Adrenal gland (tissue), 12 donors: ENCODE results near the gene GPR158. TPM values are rescaled to one million over a fixed set of nuclear protein-coding genes. Genes with fewer than 3 reads are reported as not detected.

Experiments used
- DNase-seq, 7 donors: peaks; one replicate each; pipeline ENCODE4 v3.0.0-alpha.2; 2019 to 2020
- H3K27ac ChIP-seq, 5 donors: fragments of 200-600 bp; sonication (generic) in 4 of 5; 1 replicate in 3 of 5; 2 replicates in 2 of 5; pipeline versions ENCODE4 v1.5.1 to v1.8.0; 2016 to 2020; ENCODE audit warnings: mild to moderate bottlenecking in 1 of 5
- H3K27me3 ChIP-seq: fragments of 200-600 bp; 2 replicates; pipeline ENCODE4 v1.8.0; 2021
- H3K36me3 ChIP-seq, 2 donors: fragments of 200-600 bp; replicated peaks in 1 of 2; 1 replicate in 1 of 2; 2 replicates in 1 of 2; pipeline versions ENCODE4 v1.5.1 to v1.8.0; 2018 to 2022
- H3K4me1 ChIP-seq, 2 donors: fragments of 200-600 bp; replicated peaks in 1 of 2; 1 replicate in 1 of 2; 2 replicates in 1 of 2; pipeline versions ENCODE4 v1.5.1 to v1.8.0; 2018 to 2021
- H3K4me3 ChIP-seq, 4 donors: fragments of 200-600 bp; sonication (generic) in 3 of 4; one replicate each; pipeline ENCODE4 v1.5.1; 2016 to 2018
- H3K9me3 ChIP-seq, 3 donors: fragments of 200-600 bp; sonication (generic) in 1 of 3; replicated peaks in 1 of 3; 1 replicate in 2 of 3; 2 replicates in 1 of 3; pipeline versions ENCODE4 v1.5.1 to v1.8.0; 2016 to 2021
- POLR2A ChIP-seq, 2 donors: fragments of 450-650 bp; IDR thresholded peaks; one replicate each; pipeline ENCODE4 v1.6.1; 2017; ENCODE audit warnings: antibody characterized with exemption in 2 of 2, mild to moderate bottlenecking in 2 of 2, moderate library complexity in 1 of 2
- WGBS, 4 donors: extraction: QIAGEN DNeasy Blood & Tissue Kit in 2 of 4; methylation state at CpG; one replicate each; pipeline versions ENCODE4 v1.1.5 to v1.1.7; 2013 to 2017; 5-methylcytosine and 5-hydroxymethylcytosine counted together
- intact Hi-C, 2 donors: fragments of 100-400 bp; cut with DNase I; formaldehyde crosslinking; loops; one replicate each; pipeline versions ENCODE4 v1.14.1 to v1.15.0; 2022 to 2023
- polyA plus RNA-seq, 3 donors: library from polyadenylated mRNA; stranded (reverse); fragments of 200-250 nt in 2 of 3; fragments of 350-450 nt in 1 of 3; fragmentation: Illumina TruSeq in 1 of 3; extraction: RNeasy Lipid Tissue Mini Kit (QIAGEN cat#74804) in 1 of 3; gene quantifications; one replicate each; pipeline ENCODE4 v1.2.3, GENCODE V29; 2013 to 2014
- small RNA-seq, 2 donors: library from RNA; depleted of rRNA; stranded (forward); fragments of <200 nt; gene quantifications; one replicate each; pipeline ENCODE3, GENCODE V24; 2016
- total RNA-seq, 9 donors: library from RNA; depleted of rRNA in 4 of 9; stranded (reverse); fragments of >200 nt in 4 of 9; fragments of 120-200 nt in 1 of 9; fragmentation: NEBNext Ultra II Directional in 1 of 9; extraction: Animal tissue kit (Norgen Biotek cat#: 25700) in 1 of 9; gene quantifications; one replicate each; pipeline versions ENCODE4 v1.1.0 to v1.2.4, GENCODE V29; 2013 to 2023
- TF ChIP-seq, protein P1 (sequence below), 6 experiments: fragments of 450-650 bp in 4 of 6; fragments of 200-600 bp in 2 of 6; sonication (generic) in 1 of 6; IDR thresholded peaks; 1 replicate in 5 of 6; 2 replicates in 1 of 6; pipeline versions ENCODE4 v1.5.1 to v1.8.0; 2016 to 2021; ENCODE audit warnings: antibody characterized with exemption in 6 of 6, mild to moderate bottlenecking in 2 of 6, moderate library complexity in 1 of 6
- donor health status: healthy with polysubstance abuse.
- donor health status: Bipolar disorder and iron deficiency.
- donor health status: DM: yes; HTN: yes; CAD: no.
- donor health status: DM: no; HTN: no; CAD: no.
- donor health status: DM: no; HTN: no; CAD: no.
- donor health status: DM: yes; HTN: yes; CAD: no.

GPR158 gene
- total and polyA plus RNA-seq, 12 donors, result 0.04 to 2.5 (median 0.94) TPM; not detected in 2

DNA sequence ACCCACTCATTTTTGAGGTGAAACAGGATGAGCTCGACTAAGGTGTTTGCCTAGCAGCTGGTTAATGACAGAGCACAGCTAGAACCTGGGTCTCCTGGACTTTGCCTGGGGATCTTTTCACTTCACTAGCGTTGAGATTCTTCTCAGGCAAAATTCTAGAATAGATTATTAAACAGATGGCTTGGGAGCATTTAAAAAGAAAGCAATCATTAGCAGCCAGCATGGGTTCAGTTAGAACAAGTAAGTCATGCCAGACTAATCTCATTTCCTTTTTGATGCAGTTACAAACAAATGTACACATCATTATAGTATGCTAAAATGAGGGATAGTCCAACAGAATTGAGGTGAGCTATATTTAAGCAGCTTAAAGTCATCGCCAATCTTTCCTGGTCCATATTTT is 467.9 kb downstream of the GPR158 start:
- H3K27me3 ChIP-seq, result no peaks in the 10 kb centered on the region
- no peaks in the 10 kb centered on the region for H3K36me3 ChIP-seq
- intact Hi-C loops, result no loop called here
- H3K4me3 ChIP-seq, result no peak overlapping the region
- WGBS, 4 donors, result 58 to 80% (median 76%) methylated on average over 3 of the region's 3 CpGs
- H3K4me1 ChIP-seq, result no peaks in the 10 kb centered on the region
- H3K9me3 ChIP-seq, result no peaks in the 10 kb centered on the region
- H3K27ac ChIP-seq, result no peak overlapping the region
- TF ChIP-seq POLR2A (IDR thresholded peaks at IDR 0.05), result no peak
- TF ChIP-seq, protein P1, sequence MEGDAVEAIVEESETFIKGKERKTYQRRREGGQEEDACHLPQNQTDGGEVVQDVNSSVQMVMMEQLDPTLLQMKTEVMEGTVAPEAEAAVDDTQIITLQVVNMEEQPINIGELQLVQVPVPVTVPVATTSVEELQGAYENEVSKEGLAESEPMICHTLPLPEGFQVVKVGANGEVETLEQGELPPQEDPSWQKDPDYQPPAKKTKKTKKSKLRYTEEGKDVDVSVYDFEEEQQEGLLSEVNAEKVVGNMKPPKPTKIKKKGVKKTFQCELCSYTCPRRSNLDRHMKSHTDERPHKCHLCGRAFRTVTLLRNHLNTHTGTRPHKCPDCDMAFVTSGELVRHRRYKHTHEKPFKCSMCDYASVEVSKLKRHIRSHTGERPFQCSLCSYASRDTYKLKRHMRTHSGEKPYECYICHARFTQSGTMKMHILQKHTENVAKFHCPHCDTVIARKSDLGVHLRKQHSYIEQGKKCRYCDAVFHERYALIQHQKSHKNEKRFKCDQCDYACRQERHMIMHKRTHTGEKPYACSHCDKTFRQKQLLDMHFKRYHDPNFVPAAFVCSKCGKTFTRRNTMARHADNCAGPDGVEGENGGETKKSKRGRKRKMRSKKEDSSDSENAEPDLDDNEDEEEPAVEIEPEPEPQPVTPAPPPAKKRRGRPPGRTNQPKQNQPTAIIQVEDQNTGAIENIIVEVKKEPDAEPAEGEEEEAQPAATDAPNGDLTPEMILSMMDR (IDR thresholded peaks at IDR 0.05), result no peak
- DNase-seq, result no peak

DNA sequence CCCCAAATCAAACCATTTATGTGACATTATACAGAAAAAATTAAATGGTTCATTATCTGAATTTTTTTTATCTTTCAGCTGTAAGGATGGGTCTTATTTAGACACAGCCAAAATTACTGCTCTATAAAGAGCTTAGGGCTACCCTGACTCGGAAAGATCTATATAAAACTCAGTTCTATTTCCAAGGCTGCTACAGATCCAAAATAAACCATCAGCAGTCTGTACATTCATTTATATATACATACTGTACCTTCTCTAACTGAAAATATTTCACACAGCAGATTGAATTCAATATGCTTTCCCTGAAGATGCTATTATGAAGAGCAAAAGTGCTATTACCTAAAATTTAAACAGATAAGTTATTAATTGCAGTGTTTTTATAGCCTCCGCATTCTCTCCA is 471.6 kb downstream of the GPR158 start:
- Histone ChIP-seq H3K4me1 (no peaks in the 10 kb centered on the region), H3K36me3 (no peaks in the 10 kb centered on the region), H3K27ac (no peak overlapping the region), H3K9me3 (no peaks in the 10 kb centered on the region), H3K27me3 (no peaks in the 10 kb centered on the region), H3K4me3 (no peak overlapping the region)
- TF ChIP-seq, protein P1 (IDR thresholded peaks at IDR 0.05), result no peak
- TF ChIP-seq POLR2A (IDR thresholded peaks at IDR 0.05), result no peak
- 59 to 64% (median 63%) methylated on average over 2 of the region's 2 CpGs for WGBS, 4 donors
- intact Hi-C loops, result no loop called here
- DNase-seq, result no peak

DNA sequence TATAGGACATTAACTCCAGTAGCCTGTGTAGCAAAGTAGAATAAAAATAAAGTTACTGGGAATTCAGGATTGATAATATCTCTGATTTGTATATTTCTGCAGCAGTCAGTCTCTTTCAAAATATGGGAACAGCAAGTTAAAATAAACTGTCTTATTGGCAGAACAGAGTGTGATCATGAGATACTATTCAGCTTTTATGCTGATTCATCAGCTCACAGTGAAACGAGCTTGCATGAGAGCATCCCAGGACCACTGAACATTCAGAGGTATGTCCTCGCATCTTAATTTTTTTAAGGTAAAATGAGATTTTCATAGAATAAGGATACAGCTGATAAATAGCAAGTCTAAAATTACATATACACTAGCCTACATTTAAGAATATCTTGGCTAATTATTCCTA is 476.7 kb downstream of the GPR158 start:
- Histone ChIP-seq H3K9me3 (no peaks in the 10 kb centered on the region), H3K27ac (no peak overlapping the region), H3K4me3 (no peak overlapping the region), H3K36me3 (no peaks in the 10 kb centered on the region), H3K4me1 (no peaks in the 10 kb centered on the region), H3K27me3 (no peaks in the 10 kb centered on the region)
- intact Hi-C loops, result no loop called here
- WGBS, 4 donors, result 54 to 63% (median 59%) methylated on average over 2 of the region's 2 CpGs
- no peak for DNase-seq
- TF ChIP-seq, protein P1 (IDR thresholded peaks at IDR 0.05), result no peak

Small RNA genes within 50 kb of the gene (small RNA-seq; reads per million reads assigned to genes)
- gene RN7SKP220, result 0 reads per million in 2 donors

Other genes with a start within 250 kb of the GPR158 start
- gene PRTFDC1, start 222.4 kb upstream of the GPR158 start, total RNA-seq, result 10 to 100 TPM; 14.9 to 56.5 (median 29.0) TPM
- 10 to 100 TPM; 13.5 to 28.8 (median 24.4) TPM for gene PRTFDC1, start 222.4 kb upstream of the GPR158 start, polyA plus RNA-seq
- gene ENKUR, start 158.8 kb upstream of the GPR158 start, total RNA-seq, result under 1 TPM in 4 of 9 donors, not detected in 5; 0.17 to 0.69 (median 0.33) TPM
- gene ENKUR, start 158.8 kb upstream of the GPR158 start, polyA plus RNA-seq, result under 1 TPM; 0.16 to 0.70 (median 0.17) TPM
- 10 to 100 TPM in 3 of 9 donors, 1 to 10 TPM in 6; 3.6 to 14.9 (median 5.4) TPM for gene THNSL1, start 158.4 kb upstream of the GPR158 start, total RNA-seq
- gene THNSL1, start 158.4 kb upstream of the GPR158 start, polyA plus RNA-seq, result 10 to 100 TPM in 1 of 3 donors, 1 to 10 TPM in 2; 3.3 to 14.5 (median 3.4) TPM